ENCODE data around the gene SLC35E3. TPM values are rescaled to one million over a fixed set of nuclear protein-coding genes. Genes with fewer than 3 reads are reported as not detected.
"Not testable (repeated sequence)": the region's sequence is repeated elsewhere in the genome, so short reads cannot be mapped to it uniquely, and the experiment has no call there.

Gene SLC35E3
- total RNA-seq, 1 donor: 7.0 TPM

DNA sequence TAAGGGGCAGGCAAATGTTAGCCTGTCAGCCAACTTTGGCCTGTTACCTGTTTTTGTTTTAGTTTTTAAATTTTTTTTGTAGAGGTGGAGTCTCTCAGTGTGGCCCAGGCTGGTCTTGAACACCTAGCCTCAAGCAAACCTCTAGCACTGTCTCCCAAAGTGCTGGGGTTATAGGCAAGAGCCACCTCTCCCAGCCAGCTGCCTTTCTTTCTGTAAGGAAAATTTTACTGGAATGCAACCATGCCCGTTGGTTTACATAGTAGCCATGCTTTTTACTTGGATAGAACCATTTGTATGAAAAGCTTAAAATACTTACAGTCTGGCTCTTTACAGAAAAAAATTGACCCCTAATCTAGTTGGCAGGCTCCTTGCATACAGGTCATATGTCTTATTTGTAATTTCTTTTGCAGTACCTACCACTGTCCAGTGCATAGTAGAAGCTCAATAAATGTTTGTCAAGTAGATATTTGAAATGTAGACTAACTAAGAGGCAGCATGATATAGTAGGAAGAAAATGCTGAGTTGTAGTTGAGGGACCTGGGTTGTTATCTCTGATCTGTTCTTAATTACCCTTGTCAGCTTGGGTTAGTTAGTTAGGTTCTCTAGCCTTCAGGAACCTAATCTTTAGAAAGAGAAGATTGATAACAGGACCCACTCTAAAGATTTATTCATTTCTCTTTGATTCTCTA lies 66.7 kb downstream of the SLC35E3 start:
- TF ChIP-seq, protein P1, sequence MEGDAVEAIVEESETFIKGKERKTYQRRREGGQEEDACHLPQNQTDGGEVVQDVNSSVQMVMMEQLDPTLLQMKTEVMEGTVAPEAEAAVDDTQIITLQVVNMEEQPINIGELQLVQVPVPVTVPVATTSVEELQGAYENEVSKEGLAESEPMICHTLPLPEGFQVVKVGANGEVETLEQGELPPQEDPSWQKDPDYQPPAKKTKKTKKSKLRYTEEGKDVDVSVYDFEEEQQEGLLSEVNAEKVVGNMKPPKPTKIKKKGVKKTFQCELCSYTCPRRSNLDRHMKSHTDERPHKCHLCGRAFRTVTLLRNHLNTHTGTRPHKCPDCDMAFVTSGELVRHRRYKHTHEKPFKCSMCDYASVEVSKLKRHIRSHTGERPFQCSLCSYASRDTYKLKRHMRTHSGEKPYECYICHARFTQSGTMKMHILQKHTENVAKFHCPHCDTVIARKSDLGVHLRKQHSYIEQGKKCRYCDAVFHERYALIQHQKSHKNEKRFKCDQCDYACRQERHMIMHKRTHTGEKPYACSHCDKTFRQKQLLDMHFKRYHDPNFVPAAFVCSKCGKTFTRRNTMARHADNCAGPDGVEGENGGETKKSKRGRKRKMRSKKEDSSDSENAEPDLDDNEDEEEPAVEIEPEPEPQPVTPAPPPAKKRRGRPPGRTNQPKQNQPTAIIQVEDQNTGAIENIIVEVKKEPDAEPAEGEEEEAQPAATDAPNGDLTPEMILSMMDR (IDR thresholded peaks at IDR 0.05; ENCODE audit: insufficient read depth, low read length): no peak
- peak overlapping the region; percentile 58 for H3K4me3 ChIP-seq (ENCODE audit: low read depth, low read length)

DNA sequence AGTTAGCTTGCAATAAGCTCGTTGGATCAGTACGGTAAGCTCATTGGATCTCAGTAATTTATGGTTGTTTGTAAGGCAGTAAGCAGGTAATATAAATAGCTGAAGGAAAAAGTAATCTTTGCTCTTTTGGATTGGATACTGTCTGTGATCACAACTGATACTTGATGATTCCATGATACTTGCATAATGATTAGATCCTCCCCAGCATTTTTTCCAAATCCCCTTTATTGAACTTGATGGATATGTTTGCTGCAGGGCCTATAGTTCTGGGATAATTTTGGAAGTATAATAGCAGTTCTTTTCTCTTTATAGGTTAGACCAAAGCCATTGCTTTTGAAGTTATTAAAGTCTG lies 67.2 kb downstream of the SLC35E3 start:
- DNase-seq (ENCODE audit: low read depth): no peak
- TF ChIP-seq, protein P1 (IDR thresholded peaks at IDR 0.05; ENCODE audit: insufficient read depth, low read length): no peak
- H3K4me3 ChIP-seq (ENCODE audit: low read depth, low read length): peak overlapping the region; percentile 58

More for the DNA sequence above, 66.7 kb downstream of the SLC35E3 start:
- no peak for DNase-seq (ENCODE audit: low read depth)

DNA sequence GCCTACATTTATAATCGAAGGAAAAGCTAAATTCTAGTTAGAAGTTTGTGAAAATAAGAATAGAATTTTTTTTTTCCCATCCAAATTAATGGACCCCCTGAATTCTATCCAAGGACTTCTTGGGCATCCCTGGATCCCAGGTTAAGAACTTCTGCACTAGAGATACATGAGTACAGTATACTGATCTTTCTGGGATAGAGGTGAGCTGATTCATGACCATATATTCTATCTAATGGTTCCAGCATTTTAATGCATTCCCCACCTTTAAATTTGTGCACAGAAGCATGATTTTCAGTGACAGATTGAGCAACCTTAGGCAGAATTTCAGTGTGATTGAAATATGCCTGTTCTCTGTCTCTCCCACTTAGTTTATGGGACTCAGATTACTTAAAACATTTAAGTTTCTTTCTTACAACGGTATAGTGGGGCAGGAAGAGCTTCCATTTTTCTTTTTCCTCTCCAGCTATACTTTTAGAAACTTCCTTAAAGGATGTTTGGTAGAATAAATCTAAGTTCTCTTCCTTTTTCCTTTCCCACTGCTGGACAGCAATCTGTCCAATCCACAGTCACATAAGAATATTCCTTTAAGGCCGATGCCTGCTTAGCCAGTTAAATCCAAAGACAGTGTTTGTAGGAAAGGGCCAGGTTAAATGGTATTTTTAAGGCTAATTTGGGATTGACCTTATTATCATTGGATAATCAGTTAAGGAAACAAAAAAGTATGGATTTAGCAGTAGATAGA lies 68.7 kb downstream of the SLC35E3 start:
- TF ChIP-seq, protein P1 (IDR thresholded peaks at IDR 0.05; ENCODE audit: insufficient read depth, low read length): no peak
- no peak for DNase-seq (ENCODE audit: low read depth)
- H3K4me3 ChIP-seq (ENCODE audit: low read depth, low read length): peak overlapping the region; percentile 11

- H3K4me3 ChIP-seq (ENCODE audit: low read depth, low read length): peak overlapping the region; percentile 11
- TF ChIP-seq, protein P1 (IDR thresholded peaks at IDR 0.05; ENCODE audit: insufficient read depth, low read length): no peak
- DNase-seq (ENCODE audit: low read depth): no peak
These were observed 69.4 kb downstream of the SLC35E3 start for GRCh38 chr12:68815232-68815927.

- TF ChIP-seq, protein P1 (IDR thresholded peaks at IDR 0.05; ENCODE audit: insufficient read depth, low read length): no peak
- H3K4me3 ChIP-seq (ENCODE audit: low read depth, low read length): no peak overlapping the region
- no peak for DNase-seq (ENCODE audit: low read depth)
These were observed 70.2 kb downstream of the SLC35E3 start for GRCh38 chr12:68815928-68816800.

- H3K4me3 ChIP-seq (ENCODE audit: low read depth, low read length); DNase-seq (ENCODE audit: low read depth): not testable (repeated sequence)
These were observed 73.5 kb downstream of the SLC35E3 start for GRCh38 chr12:68819481-68819880.
